Measurements from ENCODE around the gene HCFC1.

DNA sequence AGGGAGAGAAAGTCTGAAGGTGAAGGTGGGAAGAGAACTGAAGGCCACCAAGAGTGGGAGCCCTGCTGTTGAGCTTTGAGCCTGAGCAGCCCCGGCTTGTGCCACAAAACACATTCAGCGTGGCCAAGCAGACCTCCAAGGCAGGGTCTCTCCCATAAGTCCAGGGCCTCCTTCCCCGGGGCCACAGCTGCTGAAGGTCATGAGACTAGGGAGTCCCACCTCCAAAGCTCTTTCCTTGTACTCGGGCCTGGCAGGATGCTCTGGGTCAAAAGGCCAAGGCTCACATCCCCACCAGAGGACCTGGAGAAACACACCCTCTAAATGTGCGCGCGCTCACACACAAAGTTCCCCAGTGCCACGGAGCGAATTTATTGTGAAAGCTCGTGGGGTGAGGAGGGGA is 42.0 kb downstream of the HCFC1 start:
- TF ChIP-seq, protein P1, sequence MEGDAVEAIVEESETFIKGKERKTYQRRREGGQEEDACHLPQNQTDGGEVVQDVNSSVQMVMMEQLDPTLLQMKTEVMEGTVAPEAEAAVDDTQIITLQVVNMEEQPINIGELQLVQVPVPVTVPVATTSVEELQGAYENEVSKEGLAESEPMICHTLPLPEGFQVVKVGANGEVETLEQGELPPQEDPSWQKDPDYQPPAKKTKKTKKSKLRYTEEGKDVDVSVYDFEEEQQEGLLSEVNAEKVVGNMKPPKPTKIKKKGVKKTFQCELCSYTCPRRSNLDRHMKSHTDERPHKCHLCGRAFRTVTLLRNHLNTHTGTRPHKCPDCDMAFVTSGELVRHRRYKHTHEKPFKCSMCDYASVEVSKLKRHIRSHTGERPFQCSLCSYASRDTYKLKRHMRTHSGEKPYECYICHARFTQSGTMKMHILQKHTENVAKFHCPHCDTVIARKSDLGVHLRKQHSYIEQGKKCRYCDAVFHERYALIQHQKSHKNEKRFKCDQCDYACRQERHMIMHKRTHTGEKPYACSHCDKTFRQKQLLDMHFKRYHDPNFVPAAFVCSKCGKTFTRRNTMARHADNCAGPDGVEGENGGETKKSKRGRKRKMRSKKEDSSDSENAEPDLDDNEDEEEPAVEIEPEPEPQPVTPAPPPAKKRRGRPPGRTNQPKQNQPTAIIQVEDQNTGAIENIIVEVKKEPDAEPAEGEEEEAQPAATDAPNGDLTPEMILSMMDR (IDR thresholded peaks at IDR 0.05; ENCODE audit: low read length) = no peak
- TF ChIP-seq EZH2phosphoT487 (IDR thresholded peaks at IDR 0.05; ENCODE audit: low read length) (no peak), EZH2 (optimal IDR thresholded peaks at IDR 0.05; ENCODE audit: low read depth, low read length) (no peak)
